ENCODE results near the gene TLE5.
"Not testable (repeated sequence)": the region's sequence is repeated elsewhere in the genome, so short reads cannot be mapped to it uniquely, and the experiment has no call there.

TLE5 gene

DNA sequence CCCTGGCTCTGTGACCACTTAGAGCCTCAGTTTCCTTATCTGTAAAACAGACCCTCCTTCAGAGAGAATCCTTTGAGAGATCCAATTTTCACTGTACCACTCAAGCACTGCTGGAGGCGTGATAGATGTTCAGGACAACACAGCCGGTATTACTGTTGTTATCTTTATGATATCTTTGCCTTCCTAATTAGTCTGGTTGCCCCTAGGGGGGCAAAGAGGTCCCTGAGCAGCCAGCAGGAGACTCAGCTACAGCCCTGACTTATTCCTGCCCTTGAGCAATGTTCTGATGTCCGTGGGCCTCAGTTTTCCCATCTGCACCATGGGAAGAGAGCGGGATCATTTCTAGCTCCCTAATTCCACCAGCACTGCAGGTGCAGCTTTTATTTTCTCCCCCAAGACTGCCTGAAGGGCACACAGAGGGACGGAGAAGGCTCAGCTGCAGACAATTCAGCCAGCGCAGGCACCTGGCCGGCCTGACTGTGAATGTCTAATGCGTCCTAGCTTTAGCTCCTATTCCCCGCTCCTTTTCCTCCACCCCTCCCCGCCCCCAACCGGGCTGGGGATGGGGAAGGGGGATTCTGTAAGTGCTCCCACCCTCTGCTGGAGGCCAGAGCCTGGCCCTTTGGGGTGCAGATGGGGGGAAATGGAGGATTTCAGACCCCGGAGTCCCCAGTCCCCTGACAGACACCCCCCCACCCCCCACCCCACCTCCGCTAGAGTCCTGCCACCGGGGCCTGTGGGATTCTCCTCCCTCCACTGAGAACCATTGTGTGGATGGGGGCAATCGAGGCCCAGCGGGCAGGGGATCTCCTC, 16.2 kb downstream of the TLE5 start:
- DNase-seq (ENCODE audit: low read depth in 2 of 3, low spot score in 2 of 3), result no peak

GRCh38 chr19:3045191-3045590, 17.1 kb downstream of the TLE5 start:
- no peak for DNase-seq (ENCODE audit: low read depth in 2 of 3, low spot score in 2 of 3)

DNA sequence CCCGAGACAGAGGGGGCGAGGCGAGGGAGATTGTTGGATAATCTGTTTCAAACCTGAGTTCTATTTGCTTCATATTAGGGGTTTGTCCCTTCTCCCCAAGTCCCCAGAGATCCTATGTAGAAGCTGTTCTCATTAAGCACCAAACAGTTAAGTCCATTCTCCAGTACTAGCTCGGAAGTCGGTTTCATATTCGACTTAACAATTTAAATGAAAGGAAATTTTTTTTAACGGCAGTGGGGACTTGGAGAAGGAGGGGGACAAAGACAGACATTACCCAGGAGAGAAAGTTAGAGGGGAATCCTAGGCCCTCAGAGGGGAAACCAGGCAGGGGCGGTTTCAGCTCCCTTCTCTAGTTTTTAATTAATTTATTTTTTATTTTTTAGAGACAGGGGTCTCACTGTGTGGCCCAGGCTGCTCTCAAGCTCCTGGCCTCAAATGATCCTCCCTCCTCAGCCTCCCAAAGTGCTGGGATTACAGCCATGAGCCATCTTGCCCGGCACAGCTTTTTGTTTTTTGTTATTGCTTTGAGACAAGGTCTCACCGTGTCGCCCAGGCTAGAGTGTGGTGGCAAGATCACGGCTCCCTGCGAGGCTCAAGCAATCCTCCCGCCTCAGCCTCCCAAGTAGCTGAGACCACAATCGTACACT, 19.6 kb downstream of the TLE5 start:
- DNase-seq (ENCODE audit: low read depth in 2 of 3, low spot score in 2 of 3), result no peak

GRCh38 chr19:3041761-3042620, 20.3 kb downstream of the TLE5 start:
- DNase-seq (ENCODE audit: low read depth in 2 of 3, low spot score in 2 of 3), result no peak

DNA sequence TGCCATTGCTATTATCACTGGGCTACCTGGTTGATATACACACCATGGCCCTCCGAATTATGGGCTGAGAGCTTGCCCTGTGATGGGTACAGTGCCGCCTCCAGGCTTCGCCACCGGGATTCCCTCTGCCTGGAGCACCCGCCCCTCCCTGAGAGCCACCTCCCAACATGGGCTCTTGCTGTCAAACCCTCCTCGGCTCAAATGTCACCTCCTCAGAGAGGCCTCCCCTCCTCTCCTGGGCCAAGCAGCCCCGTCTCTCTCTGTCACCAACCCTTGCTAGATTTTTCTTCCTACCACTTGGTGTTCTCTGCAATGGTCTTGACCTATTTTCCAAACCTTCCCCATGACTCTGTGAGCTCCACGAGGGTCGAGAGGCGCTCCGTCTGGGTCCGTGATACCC, 21.0 kb downstream of the TLE5 start:
- DNase-seq (ENCODE audit: low read depth in 2 of 3, low spot score in 2 of 3), result no peak

- DNase-seq (ENCODE audit: low read depth in 2 of 3, low spot score in 2 of 3), result no peak
Measured at GRCh38 chr19:3039641-3040077, 22.6 kb downstream of the TLE5 start.

- no peak for DNase-seq (ENCODE audit: low read depth in 2 of 3, low spot score in 2 of 3)
Measured at GRCh38 chr19:3039125-3039524, 23.2 kb downstream of the TLE5 start.

GRCh38 chr19:3038214-3038613, 24.1 kb downstream of the TLE5 start:
- DNase-seq (ENCODE audit: low read depth in 2 of 3, low spot score in 2 of 3), result no peak

- not testable (repeated sequence) for DNase-seq (ENCODE audit: low read depth in 2 of 3, low spot score in 2 of 3)
Measured at GRCh38 chr19:3036977-3037544, 25.2 kb downstream of the TLE5 start.

GRCh38 chr19:3036119-3036976, 25.9 kb downstream of the TLE5 start:
- DNase-seq (ENCODE audit: low read depth in 2 of 3, low spot score in 2 of 3), result peak; percentile 66 to 69 (median 68)

- peak; percentile 85 to 95 (median 86) for DNase-seq (ENCODE audit: low read depth in 2 of 3, low spot score in 2 of 3)
Measured at GRCh38 chr19:3035542-3036118, 26.7 kb downstream of the TLE5 start.

DNA sequence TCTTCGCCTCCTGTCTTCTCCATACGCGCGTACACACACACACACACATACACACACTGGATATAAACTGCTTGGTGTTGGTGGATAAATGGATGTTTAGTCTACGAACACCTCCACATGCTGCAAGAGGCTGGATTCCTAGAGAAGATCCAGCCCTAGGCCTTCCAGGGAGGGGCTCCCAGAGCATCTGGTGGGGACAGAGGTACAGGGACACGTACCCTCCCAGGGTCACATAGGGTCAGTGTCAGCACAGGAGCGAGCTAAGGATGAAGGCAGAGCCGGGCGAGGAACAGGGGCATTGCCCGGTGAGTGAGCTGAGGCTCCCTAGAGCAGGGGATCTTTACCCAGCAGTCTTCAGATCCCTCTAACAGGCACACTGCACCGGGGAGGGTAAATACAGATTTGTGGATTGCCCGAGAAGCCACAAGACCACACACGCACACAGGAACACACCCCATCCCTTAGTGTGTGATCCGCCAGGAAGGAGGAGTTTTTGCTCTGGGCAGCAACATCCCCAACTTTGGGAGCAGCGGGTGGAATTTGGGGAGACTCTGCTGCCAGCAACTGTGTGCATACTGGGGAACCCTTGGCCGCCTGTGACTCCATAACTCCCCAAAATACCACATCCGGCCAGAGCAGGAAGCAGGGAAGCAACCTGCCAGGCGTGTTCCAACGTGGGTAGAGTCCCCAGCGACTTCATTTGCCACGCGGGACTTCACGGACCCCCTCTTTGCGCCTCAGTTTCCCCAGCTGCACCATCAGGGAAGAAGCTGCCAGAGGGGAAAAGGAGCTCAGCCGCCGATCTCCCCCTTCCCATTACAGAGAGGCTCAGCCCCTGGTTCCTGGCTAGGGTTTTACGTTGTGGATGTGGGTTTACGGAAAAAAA, 27.4 kb downstream of the TLE5 start:
- DNase-seq (ENCODE audit: low read depth in 2 of 3, low spot score in 2 of 3), result peak in 1 of 3 experiments; percentile 29

DNA sequence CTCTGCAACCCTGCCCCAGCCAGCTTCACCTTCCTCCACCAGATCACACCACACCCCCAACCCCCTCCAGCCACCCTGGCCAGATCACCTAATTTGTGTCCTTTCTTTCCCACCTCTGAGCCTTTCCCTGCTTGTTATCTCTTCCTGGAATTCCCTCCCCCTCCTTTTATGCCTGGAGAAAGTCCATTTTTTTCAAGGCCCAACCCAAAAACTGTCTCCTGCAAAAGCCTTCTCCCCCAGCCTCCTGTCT, 28.0 kb downstream of the TLE5 start:
- DNase-seq (ENCODE audit: low read depth in 2 of 3, low spot score in 2 of 3), result no peak

DNA sequence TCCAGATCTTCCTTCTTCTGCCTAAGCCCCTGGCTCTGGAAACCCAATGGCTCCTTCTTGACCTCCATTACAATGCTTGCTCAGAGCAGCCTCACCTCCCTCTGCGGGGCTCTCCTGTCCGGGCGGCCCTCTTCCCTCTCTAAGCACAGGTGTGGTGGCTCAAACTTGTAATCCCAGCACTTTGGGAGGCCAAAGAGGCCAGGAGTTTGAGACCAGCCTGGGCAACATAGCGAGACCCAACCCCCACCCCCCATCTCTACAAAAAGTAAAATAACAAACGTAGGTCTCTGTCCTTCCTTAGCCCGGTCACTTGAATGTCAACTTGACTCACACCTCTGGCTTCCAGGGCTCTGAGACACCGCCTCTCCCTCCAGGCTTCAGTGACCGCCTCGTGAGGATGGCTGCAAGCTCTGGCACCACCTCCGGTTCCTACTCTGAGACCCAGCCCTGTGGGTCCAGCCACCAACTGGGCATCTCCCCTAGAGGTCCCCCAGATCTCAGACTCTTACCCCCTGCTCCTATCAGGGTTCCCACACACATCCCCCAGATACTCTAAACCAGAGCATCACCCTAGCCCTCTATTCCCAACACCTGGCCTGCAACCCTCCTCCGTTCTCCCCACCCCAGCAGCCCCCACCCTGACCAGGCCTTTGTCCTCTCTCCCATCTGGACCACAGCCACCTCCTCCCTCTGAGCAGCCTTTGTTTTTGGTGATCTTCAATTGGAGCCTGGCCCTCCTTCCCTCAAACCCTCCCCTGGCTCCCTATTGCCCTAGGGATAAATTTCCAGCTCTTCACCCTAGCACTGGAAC, 28.5 kb downstream of the TLE5 start:
- no peak for DNase-seq (ENCODE audit: low read depth in 2 of 3, low spot score in 2 of 3)

DNA sequence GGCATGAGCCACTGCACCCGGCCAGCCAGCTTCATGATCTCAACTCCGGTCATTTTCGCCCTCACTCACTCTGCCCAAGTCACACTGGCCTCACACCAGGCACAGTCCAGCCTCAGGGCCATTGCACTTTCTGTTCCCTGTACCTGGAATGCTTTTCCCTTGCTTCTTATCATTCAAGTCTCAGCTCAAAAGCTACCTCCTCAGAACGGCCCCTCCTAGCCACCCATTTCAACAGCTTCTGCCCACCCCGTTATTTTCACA, 30.8 kb downstream of the TLE5 start:
- no peak for DNase-seq (ENCODE audit: low read depth in 2 of 3, low spot score in 2 of 3)

GRCh38 chr19:3029065-3029923, 33.0 kb downstream of the TLE5 start, which contains the start of gene TLE2:
TLE2 (minus strand) TSS chr19:3029280; CDS start chr19:3028904, 376 bp downstream.
- no peak for DNase-seq (ENCODE audit: low read depth in 2 of 3, low spot score in 2 of 3)

DNA sequence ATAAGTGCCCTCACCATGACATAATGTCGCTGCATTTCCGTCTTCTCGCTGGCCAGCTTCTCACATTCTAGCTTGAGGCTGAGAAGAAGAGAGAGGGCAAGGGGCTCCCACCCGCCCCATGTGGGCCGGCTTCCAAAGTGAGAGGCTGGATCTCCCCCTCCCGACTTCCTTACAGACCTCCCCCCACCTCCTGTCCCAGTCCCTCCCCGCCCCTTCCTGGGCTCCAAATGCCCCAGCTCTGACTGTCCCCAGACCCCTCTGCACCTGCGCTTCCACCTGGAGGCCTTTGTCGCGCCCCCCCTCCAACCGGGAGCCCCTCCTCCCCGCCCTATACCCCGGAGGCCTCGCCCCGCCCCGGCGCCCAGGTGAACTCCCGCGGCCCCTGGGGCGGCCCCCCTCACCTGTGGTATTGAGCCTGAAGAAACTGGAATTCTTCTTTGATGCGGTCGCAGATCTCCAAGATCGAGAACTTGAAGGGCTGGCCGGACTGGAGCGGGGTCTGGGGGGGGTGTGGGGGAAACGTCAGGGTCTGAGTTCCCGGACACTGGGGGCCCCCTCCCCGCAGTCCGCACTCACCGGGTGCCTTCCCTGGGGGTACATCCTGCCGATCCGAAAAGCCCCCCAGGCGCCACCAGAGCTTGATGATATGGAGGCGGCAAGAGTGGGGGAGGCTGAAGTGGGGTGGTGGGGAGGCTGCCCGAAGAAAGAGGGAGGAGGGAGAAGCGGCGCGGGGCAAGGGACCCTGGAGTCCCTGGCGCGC, 33.8 kb downstream of the TLE5 start:
- DNase-seq (ENCODE audit: low read depth in 2 of 3, low spot score in 2 of 3), result no peak
